DOHH2 (cell line): ENCODE data around the gene TCF19.
"Not testable (repeated sequence)": the region's sequence is repeated elsewhere in the genome, so short reads cannot be mapped to it uniquely, and the experiment has no call there.

Experiments
- H3F3A ChIP-seq: fragments of 200-600 bp; sonication (generic), shearing (Covaris generic); 2 replicates; pipeline ENCODE4 v1.6.0; 2016; ENCODE audit warnings: antibody characterized with exemption, mild to moderate bottlenecking; ENCODE audit not compliant: control insufficient read depth, insufficient read depth
- H3K27ac ChIP-seq: fragments of 200-600 bp; sonication (generic); 2 replicates; pipeline ENCODE4 v1.5.1; 2014; ENCODE audit warnings: low read depth, mild to moderate bottlenecking, low read length, moderate library complexity
- H3K27me3 ChIP-seq: fragments of 200-600 bp; sonication (generic); 2 replicates; pipeline ENCODE4 v1.6.1; 2014; ENCODE audit warnings: mild to moderate bottlenecking, low read length, mixed read lengths; ENCODE audit not compliant: control insufficient read depth
- H3K36me3 ChIP-seq: fragments of 200-600 bp; sonication (generic); 2 replicates; pipeline ENCODE4 v1.6.1; 2014; ENCODE audit warnings: mild to moderate bottlenecking, low read length, moderate library complexity, mixed read lengths; ENCODE audit not compliant: control insufficient read depth
- H3K4me1 ChIP-seq: fragments of 200-600 bp; sonication (generic); 2 replicates; pipeline ENCODE4 v1.6.1; 2014; ENCODE audit warnings: mild to moderate bottlenecking, low read length, mixed read lengths; ENCODE audit not compliant: control insufficient read depth
- H3K4me2 ChIP-seq: fragments of 200-600 bp; sonication (generic); 2 replicates; pipeline ENCODE4 v1.6.0; 2014; ENCODE audit warnings: mild to moderate bottlenecking, low read length, moderate library complexity
- H3K4me3 ChIP-seq: fragments of 200-600 bp; sonication (generic); 2 replicates; pipeline ENCODE4 v1.5.1; 2014; ENCODE audit warnings: mild to moderate bottlenecking, low read length, mixed read lengths
- H3K79me2 ChIP-seq: fragments of 200-600 bp; sonication (generic); 2 replicates; pipeline ENCODE4 v1.6.1; 2014; ENCODE audit warnings: mild to moderate bottlenecking, low read length, mixed read lengths; ENCODE audit not compliant: control insufficient read depth
- H3K9me2 ChIP-seq: fragments of 200-600 bp; sonication (generic); replicated peaks from 2 replicates; pipeline ENCODE4 v1.6.1; 2014; ENCODE audit warnings: mild to moderate bottlenecking, low read length, mixed read lengths; ENCODE audit not compliant: control insufficient read depth
- H3K9me3 ChIP-seq: fragments of 200-600 bp; sonication (generic); 2 replicates; pipeline ENCODE4 v1.6.1; 2014; ENCODE audit warnings: antibody characterized with exemption, low read length, mixed read lengths; ENCODE audit not compliant: control insufficient read depth, insufficient read depth
- H4K20me1 ChIP-seq: fragments of 200-600 bp; sonication (generic); 2 replicates; pipeline ENCODE4 v1.6.0; 2014; ENCODE audit warnings: low read depth, mild to moderate bottlenecking, antibody characterized with exemption, low read length, moderate library complexity; ENCODE audit not compliant: control insufficient read depth, insufficient read depth
- EZH2phosphoT487 ChIP-seq: fragments of 200-600 bp; sonication (generic); IDR thresholded peaks from 2 replicates; pipeline ENCODE4 v1.6.1; 2017; ENCODE audit warnings: borderline replicate concordance, mild to moderate bottlenecking, antibody characterized with exemption, low read length, moderate library complexity, mixed read lengths
- TF ChIP-seq, protein P1 (sequence below): fragments of 200-600 bp; sonication (generic); IDR thresholded peaks from one replicate; pipeline ENCODE4 v1.5.1; 2014; ENCODE audit warnings: antibody characterized with exemption, mild to moderate bottlenecking, low read depth, low read length; ENCODE audit not compliant: poor library complexity, severe bottlenecking

The TCF19 gene

DNA sequence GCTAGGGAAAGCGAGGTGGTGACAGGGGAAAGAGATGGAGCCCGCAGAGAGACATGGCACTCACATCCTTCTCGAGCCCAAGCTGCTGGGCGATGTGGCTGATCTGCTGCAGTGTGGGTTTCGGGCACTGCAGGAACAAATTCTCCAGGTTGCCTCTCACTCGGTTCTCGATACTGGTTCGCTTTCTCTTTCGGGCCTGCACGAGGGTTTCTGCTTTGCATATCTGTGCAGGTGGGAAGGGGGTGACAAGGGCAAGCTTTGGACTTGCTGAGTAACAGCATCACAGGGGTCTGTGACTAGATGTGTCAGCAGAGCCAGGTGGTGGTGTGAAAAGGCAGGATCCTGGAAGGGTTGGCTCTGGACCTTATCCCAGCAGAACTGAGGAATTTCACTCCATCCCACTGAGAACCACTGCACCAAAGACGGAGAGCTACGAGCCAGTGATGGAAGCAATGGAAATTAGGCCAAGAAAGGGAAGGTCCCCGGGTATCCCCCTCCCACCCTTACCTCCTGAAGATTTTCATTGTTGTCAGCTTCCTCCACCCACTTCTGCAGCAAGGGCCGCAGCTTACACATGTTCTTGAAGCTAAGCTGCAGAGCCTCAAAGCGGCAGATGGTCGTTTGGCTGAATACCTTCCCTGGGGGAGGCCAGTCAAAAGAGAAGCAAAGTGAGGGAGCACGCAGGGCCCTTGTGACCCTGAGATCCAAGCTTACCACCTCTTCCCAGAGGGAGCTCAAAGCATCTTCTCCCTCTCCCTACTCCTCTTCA lies 6.9 kb downstream of the TCF19 start:
- not testable (repeated sequence) for H3K4me3 ChIP-seq, H3K9me3 ChIP-seq, H3F3A ChIP-seq, H3K27ac ChIP-seq, H3K9me2 ChIP-seq, H3K27me3 ChIP-seq, H4K20me1 ChIP-seq
- peaks cover 36% of the 10 kb centered on the region for H3K36me3 ChIP-seq
- peaks cover 19% of the 10 kb centered on the region for H3K79me2 ChIP-seq
- H3K4me1 ChIP-seq = peaks cover 28% of the 10 kb centered on the region
- H3K4me2 ChIP-seq = peak overlapping the region; percentile 31

DNA sequence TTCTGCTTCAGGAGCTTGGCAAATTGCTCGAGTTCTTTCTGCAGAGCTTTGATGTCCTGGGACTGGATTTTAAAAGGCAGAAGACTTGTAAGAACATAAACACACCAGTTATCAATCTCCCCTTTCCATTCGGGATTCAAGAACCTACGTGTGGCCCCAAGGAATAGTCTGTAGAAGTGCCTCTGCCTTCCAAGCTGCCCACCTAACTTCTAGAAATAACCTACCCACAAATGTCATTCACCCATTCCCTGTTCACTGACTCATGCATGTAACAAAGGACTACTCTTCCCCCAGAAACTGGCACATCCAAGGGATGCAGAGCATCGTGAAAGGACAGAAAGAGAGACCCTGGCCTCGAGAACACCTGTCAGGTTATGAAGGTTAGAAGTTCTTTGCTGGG lies 7.6 kb downstream of the TCF19 start:
- no peaks in the 10 kb centered on the region for H3K9me3 ChIP-seq
- H3K9me2 ChIP-seq = no peaks in the 10 kb centered on the region
- H3K27ac ChIP-seq = no peak overlapping the region
- peaks cover 24% of the 10 kb centered on the region for H3K4me1 ChIP-seq
- H3F3A ChIP-seq = no peaks in the 10 kb centered on the region
- H3K4me2 ChIP-seq = no peak overlapping the region
- peaks cover 15% of the 10 kb centered on the region for H3K79me2 ChIP-seq
- H4K20me1 ChIP-seq = 0 out of 2 replicates have a peak, but pooled peaks cover 5% of the 10 kb centered on the region
- no peak overlapping the region for H3K4me3 ChIP-seq
- peaks cover 32% of the 10 kb centered on the region for H3K36me3 ChIP-seq
- H3K27me3 ChIP-seq = no peaks in the 10 kb centered on the region
- TF ChIP-seq EZH2phosphoT487 = no peak
- TF ChIP-seq, protein P1, sequence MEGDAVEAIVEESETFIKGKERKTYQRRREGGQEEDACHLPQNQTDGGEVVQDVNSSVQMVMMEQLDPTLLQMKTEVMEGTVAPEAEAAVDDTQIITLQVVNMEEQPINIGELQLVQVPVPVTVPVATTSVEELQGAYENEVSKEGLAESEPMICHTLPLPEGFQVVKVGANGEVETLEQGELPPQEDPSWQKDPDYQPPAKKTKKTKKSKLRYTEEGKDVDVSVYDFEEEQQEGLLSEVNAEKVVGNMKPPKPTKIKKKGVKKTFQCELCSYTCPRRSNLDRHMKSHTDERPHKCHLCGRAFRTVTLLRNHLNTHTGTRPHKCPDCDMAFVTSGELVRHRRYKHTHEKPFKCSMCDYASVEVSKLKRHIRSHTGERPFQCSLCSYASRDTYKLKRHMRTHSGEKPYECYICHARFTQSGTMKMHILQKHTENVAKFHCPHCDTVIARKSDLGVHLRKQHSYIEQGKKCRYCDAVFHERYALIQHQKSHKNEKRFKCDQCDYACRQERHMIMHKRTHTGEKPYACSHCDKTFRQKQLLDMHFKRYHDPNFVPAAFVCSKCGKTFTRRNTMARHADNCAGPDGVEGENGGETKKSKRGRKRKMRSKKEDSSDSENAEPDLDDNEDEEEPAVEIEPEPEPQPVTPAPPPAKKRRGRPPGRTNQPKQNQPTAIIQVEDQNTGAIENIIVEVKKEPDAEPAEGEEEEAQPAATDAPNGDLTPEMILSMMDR = no peak

DNA sequence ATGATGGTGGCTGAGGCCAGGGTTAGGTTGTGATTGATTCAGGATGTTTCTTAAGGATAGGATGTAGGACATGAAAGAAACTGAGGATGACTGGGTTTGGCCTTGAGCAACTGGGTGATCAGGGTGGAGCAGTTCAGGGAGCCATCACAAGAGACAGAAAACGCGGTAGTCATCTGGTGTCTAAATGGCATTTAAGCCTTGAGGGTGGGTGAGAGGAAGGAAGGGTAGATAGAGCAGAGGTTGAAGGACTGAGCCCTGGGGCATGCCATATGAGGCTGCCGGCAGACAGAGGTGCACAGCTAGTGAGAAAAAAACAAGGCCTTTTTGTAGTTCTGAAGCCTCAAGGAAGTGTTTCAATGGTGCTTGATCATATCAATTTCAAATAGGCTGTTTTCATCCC lies 10.2 kb downstream of the TCF19 start:
- Histone ChIP-seq H3K79me2 (no peaks in the 10 kb centered on the region), H3K36me3 (peaks cover 6% of the 10 kb centered on the region), H3K4me1 (peaks cover 14% of the 10 kb centered on the region), H3K9me2 (no peaks in the 10 kb centered on the region), H4K20me1 (0 out of 2 replicates have a peak, but pooled peaks cover 3% of the 10 kb centered on the region), H3K27ac (no peak overlapping the region), H3K27me3 (no peaks in the 10 kb centered on the region), H3K4me2 (no peak overlapping the region), H3F3A (no peaks in the 10 kb centered on the region), H3K9me3 (no peaks in the 10 kb centered on the region), H3K4me3 (no peak overlapping the region)
- TF ChIP-seq EZH2phosphoT487 = no peak
- TF ChIP-seq, protein P1 = no peak

DNA sequence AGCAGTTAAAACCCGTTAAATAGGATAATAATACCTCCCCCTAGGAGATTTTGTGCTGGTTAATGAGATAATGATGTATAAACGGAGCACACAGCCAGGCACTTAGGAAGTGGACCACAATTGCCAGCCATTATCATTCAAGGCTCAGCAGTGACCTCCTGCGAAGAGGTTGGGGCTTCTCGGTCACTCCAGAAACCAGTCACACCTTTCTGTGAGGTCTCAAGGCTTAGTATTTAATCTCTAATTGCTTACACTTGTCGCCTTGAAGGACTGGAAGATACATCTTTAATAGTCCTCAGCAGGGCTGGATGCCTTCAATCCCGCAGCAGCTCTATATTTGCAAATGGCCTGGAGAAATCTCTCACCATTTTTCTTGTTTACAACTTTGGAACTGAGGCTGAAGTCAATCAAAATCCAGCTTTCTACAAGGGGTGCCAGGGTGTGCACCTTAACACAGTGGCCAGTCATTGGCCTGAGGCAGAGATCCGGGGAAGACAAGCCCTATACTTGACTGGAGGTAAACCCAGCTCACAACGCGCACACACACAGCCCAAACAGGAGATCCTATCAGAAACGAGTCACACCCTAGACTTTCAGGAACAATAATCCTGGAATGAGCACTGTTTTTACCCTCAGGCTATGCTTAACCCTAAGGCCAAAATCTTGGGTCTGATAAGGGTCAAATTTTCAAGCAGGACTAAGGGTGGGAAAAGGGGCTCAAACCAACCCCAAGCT lies 10.9 kb downstream of the TCF19 start:
- Histone ChIP-seq H3K27ac (no peak overlapping the region), H3K4me3 (no peak overlapping the region), H3K79me2 (no peaks in the 10 kb centered on the region)

DNA sequence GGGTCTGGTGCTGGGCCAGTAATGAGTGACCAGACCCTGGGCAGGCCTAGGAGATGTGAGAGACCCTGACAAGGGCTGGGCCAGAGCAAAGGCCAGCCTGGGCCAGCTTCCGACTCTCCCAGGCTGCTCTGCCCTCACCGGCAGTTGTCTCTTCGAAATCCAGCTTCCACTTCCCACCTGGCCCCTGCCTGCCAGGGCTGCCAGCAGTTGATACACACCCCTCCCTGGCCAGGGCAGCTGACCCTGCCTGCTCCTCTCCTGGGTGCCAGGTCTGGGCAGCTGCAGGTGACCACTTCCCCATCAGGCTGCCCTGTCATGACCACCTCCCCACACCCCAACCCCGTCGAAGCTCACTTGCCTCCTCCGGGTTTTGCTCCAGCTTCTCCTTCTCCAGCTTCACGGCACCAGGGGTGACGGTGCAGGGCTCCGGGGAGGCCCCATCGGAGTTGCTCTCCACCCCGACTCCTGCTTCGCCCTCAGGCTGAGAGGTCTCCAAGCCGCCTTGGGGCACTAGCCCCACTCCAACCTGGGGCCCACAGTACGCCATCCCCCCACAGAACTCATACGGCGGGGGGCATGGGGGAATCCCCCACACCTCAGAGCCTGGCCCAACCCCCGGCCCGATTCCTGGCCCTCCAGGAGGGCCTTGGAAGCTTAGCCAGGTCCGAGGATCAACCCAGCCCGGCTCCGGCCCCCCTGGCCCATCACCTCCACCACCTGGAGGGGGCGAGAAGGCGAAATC lies 11.6 kb downstream of the TCF19 start:
- H3K4me1 ChIP-seq, H3K9me2 ChIP-seq, H3K79me2 ChIP-seq, H3K9me3 ChIP-seq, H3K27ac ChIP-seq, H3F3A ChIP-seq, H3K27me3 ChIP-seq, H3K36me3 ChIP-seq, H3K4me2 ChIP-seq, H3K4me3 ChIP-seq, H4K20me1 ChIP-seq: not testable (repeated sequence)

More for the DNA sequence above, 10.9 kb downstream of the TCF19 start:
- no peaks in the 10 kb centered on the region for H3K9me3 ChIP-seq
- no peaks in the 10 kb centered on the region for H3K27me3 ChIP-seq
- H3K36me3 ChIP-seq = no peaks in the 10 kb centered on the region
- H3K4me2 ChIP-seq = no peak overlapping the region
- no peaks in the 10 kb centered on the region for H3K9me2 ChIP-seq
- H3F3A ChIP-seq = no peaks in the 10 kb centered on the region
- no peak for TF ChIP-seq EZH2phosphoT487
- TF ChIP-seq, protein P1 = no peak
- H3K4me1 ChIP-seq = peaks cover 8% of the 10 kb centered on the region
- H4K20me1 ChIP-seq = no peaks in the 10 kb centered on the region
